Panc1 (cell line): Measurements from ENCODE around the gene NCK2.

Experiments used
- CTCF ChIP-seq: fragments of 450-650 bp; IDR thresholded peaks from 2 replicates; pipeline ENCODE4 v1.5.1; 2017; ENCODE audit warnings: mild to moderate bottlenecking
- POLR2AphosphoS5 ChIP-seq: IDR thresholded peaks from 2 replicates; pipeline ENCODE4 v1.6.1; 2012; ENCODE audit warnings: mild to moderate bottlenecking, low read depth, low read length, moderate library complexity
- REST ChIP-seq, 2 experiments: IDR thresholded peaks; 2 replicates each; pipeline ENCODE4 v1.6.1; 2011 to 2012; ENCODE audit warnings: low read depth in 2 of 2, control low read depth in 1 of 2, low read length in 1 of 2, mild to moderate bottlenecking in 1 of 2, moderate library complexity in 1 of 2; ENCODE audit not compliant: insufficient read depth in 1 of 2
- TCF7L2 ChIP-seq: IDR thresholded peaks from 2 replicates; pipeline ENCODE4 v1.6.1; 2011; ENCODE audit warnings: mild to moderate bottlenecking, low read depth, low read length, inconsistent platforms

- no peak for TF ChIP-seq CTCF
- no peak for TF ChIP-seq TCF7L2
- TF ChIP-seq POLR2AphosphoS5, result no peak
- no peak for TF ChIP-seq REST (IDR thresholded peaks at IDR 0.05; ENCODE audit: insufficient read depth in 1 of 2, low read depth in 2 of 2, low read length in 1 of 2)
Measured at GRCh38 chr2:105798595-105798994, 53.9 kb downstream of the NCK2 start.
